Activated CD8-positive, alpha-beta memory T cell treated with anti-CD3 and anti-CD28 coated beads for 24 hours (primary cell): Measurements from ENCODE around the gene THSD4.
"Not testable (repeated sequence)": the region's sequence is repeated elsewhere in the genome, so short reads cannot be mapped to it uniquely, and the experiment has no call there.

Experiments
- DNase-seq: peaks from one replicate; pipeline ENCODE4 v3.0.0-alpha.2; 2020

The THSD4 gene

GRCh38 chr15:71194286-71194685 lies 79.0 kb downstream of the THSD4 start:
- peak; percentile 41 for DNase-seq

GRCh38 chr15:71195242-71195641 lies 80.0 kb downstream of the THSD4 start:
- peak; percentile 11 for DNase-seq

GRCh38 chr15:71197620-71198019 lies 82.3 kb downstream of the THSD4 start:
- DNase-seq, result peak; percentile 5

GRCh38 chr15:71198846-71199245 lies 83.6 kb downstream of the THSD4 start:
- DNase-seq, result no peak

GRCh38 chr15:71199384-71200351 lies 84.4 kb downstream of the THSD4 start:
- DNase-seq, result no peak

- DNase-seq, result no peak
Observed at GRCh38 chr15:71201477-71201876, 86.2 kb downstream of the THSD4 start.

- DNase-seq, result no peak
Observed at GRCh38 chr15:71202712-71203111, 87.4 kb downstream of the THSD4 start.

GRCh38 chr15:71203586-71204474 lies 88.6 kb downstream of the THSD4 start:
- no peak for DNase-seq

GRCh38 chr15:71207141-71207540 lies 91.9 kb downstream of the THSD4 start:
- no peak for DNase-seq

- no peak for DNase-seq
Observed at GRCh38 chr15:71212146-71212545, 96.9 kb downstream of the THSD4 start.

- not testable (repeated sequence) for DNase-seq
Observed at GRCh38 chr15:71213943-71214342, 98.7 kb downstream of the THSD4 start.

GRCh38 chr15:71215126-71215894 lies 100.0 kb downstream of the THSD4 start:
- DNase-seq, result no peak

GRCh38 chr15:71218272-71218805 lies 103.1 kb downstream of the THSD4 start:
- DNase-seq, result no peak

GRCh38 chr15:71219101-71219500 lies 103.8 kb downstream of the THSD4 start:
- no peak for DNase-seq

- DNase-seq, result no peak
Observed at GRCh38 chr15:71219645-71220044, 104.4 kb downstream of the THSD4 start.

GRCh38 chr15:71220828-71221227 lies 105.6 kb downstream of the THSD4 start:
- no peak for DNase-seq

GRCh38 chr15:71221417-71221816 lies 106.1 kb downstream of the THSD4 start:
- DNase-seq, result no peak

GRCh38 chr15:71223516-71223915 lies 108.2 kb downstream of the THSD4 start:
- DNase-seq, result no peak

- DNase-seq, result no peak
Observed at GRCh38 chr15:71224024-71224423, 108.8 kb downstream of the THSD4 start.

- DNase-seq, result no peak
Observed at GRCh38 chr15:71225851-71226250, 110.6 kb downstream of the THSD4 start.

- no peak for DNase-seq
Observed at GRCh38 chr15:71226536-71227455, 111.5 kb downstream of the THSD4 start.
